Mesodermal cell (in vitro differentiated cells): ENCODE results near the gene SCAF1. TPM values are rescaled to one million over a fixed set of nuclear protein-coding genes. Genes with fewer than 3 reads are reported as not detected.

Experiments
- H3K27ac ChIP-seq: 2 replicates; pipeline ENCODE4 v1.7.0; 2013; ENCODE audit warnings: mild to moderate bottlenecking, low read depth, low read length, moderate library complexity; ENCODE audit not compliant: severe bottlenecking
- H3K36me3 ChIP-seq: 2 replicates; pipeline ENCODE4 v1.7.1; 2013; ENCODE audit warnings: mild to moderate bottlenecking, low read length, moderate library complexity; ENCODE audit not compliant: control insufficient read depth, insufficient read depth
- H3K4me1 ChIP-seq: one replicate; pipeline ENCODE4 v1.7.1; 2013; ENCODE audit warnings: mild to moderate bottlenecking, low read length; ENCODE audit not compliant: insufficient read depth, control insufficient read depth, poor library complexity, severe bottlenecking
- H3K4me3 ChIP-seq: 2 replicates; pipeline ENCODE4 v1.7.0; 2013; ENCODE audit warnings: low read length, control low read depth, mild to moderate bottlenecking; ENCODE audit not compliant: insufficient read depth, poor library complexity, severe bottlenecking; ENCODE audit errors: extremely low read depth
- H3K9me3 ChIP-seq: 2 replicates; pipeline ENCODE4 v1.7.1; 2013; ENCODE audit warnings: mild to moderate bottlenecking, low read length, moderate library complexity; ENCODE audit not compliant: control insufficient read depth
- WGBS, 2 experiments: methylation state at CpG; one replicate each; pipeline ENCODE4 v1.1.5; 2013; ENCODE audit warnings: missing lambda C conversion rate in 2 of 2; ENCODE audit not compliant: insufficient coverage in 2 of 2; 5-methylcytosine and 5-hydroxymethylcytosine counted together
- polyA plus RNA-seq, 2 experiments: library from polyadenylated mRNA; stranded (reverse); fragments of 50-300 nt; gene quantifications; one replicate each; pipeline ENCODE4 v1.2.3, GENCODE V29; 2013

Gene SCAF1, protein sequence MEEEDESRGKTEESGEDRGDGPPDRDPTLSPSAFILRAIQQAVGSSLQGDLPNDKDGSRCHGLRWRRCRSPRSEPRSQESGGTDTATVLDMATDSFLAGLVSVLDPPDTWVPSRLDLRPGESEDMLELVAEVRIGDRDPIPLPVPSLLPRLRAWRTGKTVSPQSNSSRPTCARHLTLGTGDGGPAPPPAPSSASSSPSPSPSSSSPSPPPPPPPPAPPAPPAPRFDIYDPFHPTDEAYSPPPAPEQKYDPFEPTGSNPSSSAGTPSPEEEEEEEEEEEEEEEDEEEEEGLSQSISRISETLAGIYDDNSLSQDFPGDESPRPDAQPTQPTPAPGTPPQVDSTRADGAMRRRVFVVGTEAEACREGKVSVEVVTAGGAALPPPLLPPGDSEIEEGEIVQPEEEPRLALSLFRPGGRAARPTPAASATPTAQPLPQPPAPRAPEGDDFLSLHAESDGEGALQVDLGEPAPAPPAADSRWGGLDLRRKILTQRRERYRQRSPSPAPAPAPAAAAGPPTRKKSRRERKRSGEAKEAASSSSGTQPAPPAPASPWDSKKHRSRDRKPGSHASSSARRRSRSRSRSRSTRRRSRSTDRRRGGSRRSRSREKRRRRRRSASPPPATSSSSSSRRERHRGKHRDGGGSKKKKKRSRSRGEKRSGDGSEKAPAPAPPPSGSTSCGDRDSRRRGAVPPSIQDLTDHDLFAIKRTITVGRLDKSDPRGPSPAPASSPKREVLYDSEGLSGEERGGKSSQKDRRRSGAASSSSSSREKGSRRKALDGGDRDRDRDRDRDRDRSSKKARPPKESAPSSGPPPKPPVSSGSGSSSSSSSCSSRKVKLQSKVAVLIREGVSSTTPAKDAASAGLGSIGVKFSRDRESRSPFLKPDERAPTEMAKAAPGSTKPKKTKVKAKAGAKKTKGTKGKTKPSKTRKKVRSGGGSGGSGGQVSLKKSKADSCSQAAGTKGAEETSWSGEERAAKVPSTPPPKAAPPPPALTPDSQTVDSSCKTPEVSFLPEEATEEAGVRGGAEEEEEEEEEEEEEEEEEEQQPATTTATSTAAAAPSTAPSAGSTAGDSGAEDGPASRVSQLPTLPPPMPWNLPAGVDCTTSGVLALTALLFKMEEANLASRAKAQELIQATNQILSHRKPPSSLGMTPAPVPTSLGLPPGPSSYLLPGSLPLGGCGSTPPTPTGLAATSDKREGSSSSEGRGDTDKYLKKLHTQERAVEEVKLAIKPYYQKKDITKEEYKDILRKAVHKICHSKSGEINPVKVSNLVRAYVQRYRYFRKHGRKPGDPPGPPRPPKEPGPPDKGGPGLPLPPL
- 49.0 TPM for polyA plus RNA-seq (2013, experiment 1 of 2)
- polyA plus RNA-seq (2013, experiment 2 of 2), result 40.9 TPM

DNA sequence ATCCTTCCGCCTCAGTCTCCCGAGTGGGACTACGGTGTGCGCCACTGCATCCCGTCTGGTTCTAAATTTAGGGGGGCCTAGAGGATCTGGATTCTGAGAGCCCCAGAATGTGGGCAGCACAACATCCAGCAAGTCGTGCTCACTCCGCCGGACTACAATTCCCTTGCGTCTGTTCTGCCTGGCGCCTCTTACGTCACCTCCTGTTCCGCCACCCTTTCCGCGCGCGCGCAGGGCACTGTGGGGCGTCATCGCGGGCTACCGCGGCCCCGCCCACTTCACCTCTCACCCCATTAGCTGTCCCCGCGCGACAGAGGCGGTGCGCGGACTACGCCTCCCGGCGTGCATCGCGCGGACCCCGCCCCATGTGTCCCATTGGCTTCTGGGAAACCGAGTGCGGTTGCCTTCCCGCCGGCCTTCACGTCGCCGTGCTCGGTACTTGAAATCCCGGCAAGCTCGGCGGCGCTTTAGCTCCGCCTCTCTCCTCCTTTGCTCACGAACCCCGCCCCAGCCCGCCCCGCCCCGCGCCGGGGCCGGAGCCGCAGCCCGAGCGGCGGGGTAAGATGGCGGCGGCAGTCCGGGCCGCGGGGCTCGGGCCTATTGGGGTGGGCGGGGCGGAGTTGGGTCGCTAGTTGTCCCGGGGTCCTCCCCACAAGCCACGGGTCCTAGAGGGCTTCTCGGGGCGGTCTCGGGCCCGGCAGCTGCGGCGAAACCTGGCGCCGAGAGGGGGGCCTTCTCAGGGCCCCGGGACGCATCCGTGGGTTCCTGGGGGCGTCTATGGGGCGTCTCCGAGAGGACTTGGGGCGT is at the start of gene SCAF1:
Gene SCAF1, plus strand, starts transcription at position 522 of the 804 bp plus-strand sequence. CDS start 2,818 bp downstream, outside the sequence.
- Histone ChIP-seq H3K4me3 (peak within 1 kb of the TSS; percentile 99), H3K27ac (peak within 1 kb of the TSS; percentile 100), H3K9me3 (no peaks in the 10 kb centered on the region), H3K36me3 (peaks cover 28% of the 10 kb centered on the region), H3K4me1 (peaks cover 34% of the 10 kb centered on the region)
- 0 to 1% methylated on average over 55 to 59 of the region's 87 CpGs for WGBS, 2 experiments

DNA sequence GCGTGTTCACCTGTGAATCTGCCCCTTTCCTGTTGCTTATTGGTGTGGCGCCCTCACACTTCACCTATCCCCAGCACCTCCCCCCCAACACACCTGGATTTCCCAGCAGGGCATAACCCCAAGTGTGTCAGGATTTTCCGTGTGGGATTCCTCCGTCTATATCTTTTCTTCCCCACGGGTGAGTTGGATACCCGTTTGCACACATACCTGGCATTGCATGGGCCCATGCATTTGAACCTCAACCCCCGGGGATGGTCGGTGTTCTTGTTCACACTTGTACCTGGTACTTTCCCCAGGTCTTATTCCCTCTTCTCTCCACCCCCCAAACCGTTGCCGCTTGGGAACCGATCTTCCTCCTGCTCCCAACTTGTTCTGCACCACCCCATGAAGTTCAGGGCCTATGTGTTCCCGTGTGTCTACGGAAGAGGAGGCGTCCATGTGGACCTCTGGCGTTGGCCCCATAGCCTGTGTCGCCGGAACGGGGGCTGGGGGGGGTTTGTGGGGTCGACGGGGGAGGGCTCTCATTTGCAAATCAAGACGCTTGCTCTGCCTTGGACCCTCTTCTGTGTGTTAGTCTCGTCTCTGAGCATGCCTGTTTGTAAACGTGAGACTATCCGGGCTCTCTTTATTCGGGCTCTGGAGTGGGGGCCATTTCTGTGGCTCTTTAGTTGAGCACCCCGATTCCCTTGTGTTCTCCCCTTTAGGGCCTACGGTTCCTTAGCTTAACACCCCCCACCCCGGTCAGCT is 49.4 kb upstream of the SCAF1 start:
- Histone ChIP-seq H3K36me3 (peaks cover 39% of the 10 kb centered on the region), H3K4me3 (peak overlapping the region; percentile 93), H3K9me3 (no peaks in the 10 kb centered on the region), H3K27ac (peak overlapping the region; percentile 72), H3K4me1 (peaks cover 5% of the 10 kb centered on the region)
- 1 to 3% methylated on average over 17 to 26 of the region's 28 CpGs for WGBS, 2 experiments

DNA sequence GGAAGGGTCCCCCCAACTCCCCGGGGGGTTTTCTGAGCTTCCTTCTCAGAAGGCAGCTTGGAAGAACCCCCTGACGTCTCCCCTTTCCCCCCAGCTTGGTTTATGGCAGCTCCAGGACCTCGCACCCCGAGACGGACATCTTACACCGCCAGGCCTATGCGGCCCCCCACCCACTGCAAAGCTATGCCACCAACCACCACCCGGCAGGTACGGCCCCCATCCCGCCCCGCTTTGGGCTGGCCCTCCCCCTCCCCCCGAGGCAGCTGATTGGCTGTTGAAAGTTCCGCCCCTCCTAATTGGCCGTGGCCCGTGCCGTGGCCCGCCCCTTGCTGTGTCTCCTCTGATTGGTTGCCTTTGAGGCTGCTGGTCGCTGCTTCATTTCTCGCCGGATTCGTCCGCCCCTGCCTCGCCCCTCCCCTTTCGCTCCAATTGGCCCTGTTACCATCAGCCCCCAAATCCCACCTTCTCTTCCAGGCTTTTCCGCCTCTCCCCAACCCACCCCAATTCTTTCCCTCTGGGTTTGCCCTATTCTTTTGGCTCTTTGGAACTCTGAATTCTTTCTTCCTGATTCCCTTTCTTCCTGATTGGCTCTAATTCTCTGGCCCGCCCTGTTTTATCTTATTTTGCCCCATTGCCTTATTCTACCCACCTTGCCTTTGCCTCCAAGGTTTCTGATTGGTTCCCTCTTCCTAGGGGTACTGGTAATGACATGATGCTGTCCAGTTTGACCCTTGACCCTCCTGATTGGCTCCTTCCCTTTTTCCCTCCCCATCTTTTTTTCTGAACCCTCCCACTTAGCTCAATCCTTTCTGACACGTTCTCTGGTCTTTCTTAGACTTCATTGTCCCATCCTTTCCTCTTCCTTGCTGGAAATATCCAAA is 48.5 kb upstream of the SCAF1 start:
- 11 to 14% methylated on average over 16 to 21 of the region's 27 CpGs for WGBS, 2 experiments
- H3K4me1 ChIP-seq, result peaks cover 5% of the 10 kb centered on the region
- H3K4me3 ChIP-seq, result peak overlapping the region; percentile 93
- peak overlapping the region; percentile 72 for H3K27ac ChIP-seq
- peaks cover 47% of the 10 kb centered on the region for H3K36me3 ChIP-seq
- no peaks in the 10 kb centered on the region for H3K9me3 ChIP-seq

- Histone ChIP-seq H3K9me3 (no peaks in the 10 kb centered on the region), H3K36me3 (peaks cover 56% of the 10 kb centered on the region), H3K27ac (no peak overlapping the region), H3K4me1 (peaks cover 5% of the 10 kb centered on the region), H3K4me3 (no peak overlapping the region)
- 96% methylated on average over 28 to 35 of the region's 35 CpGs for WGBS, 2 experiments
Measured at GRCh38 chr19:49594157-49594992, 47.6 kb upstream of the SCAF1 start.

- Histone ChIP-seq H3K4me3 (no peak overlapping the region), H3K9me3 (no peaks in the 10 kb centered on the region), H3K4me1 (peaks cover 5% of the 10 kb centered on the region), H3K27ac (no peak overlapping the region), H3K36me3 (peaks cover 64% of the 10 kb centered on the region)
- 92 to 95% methylated on average over 21 to 25 of the region's 35 CpGs for WGBS, 2 experiments
Measured at GRCh38 chr19:49594993-49595818, 46.8 kb upstream of the SCAF1 start.

- no peak overlapping the region for H3K27ac ChIP-seq
- H3K9me3 ChIP-seq, result no peaks in the 10 kb centered on the region
- H3K36me3 ChIP-seq, result peaks cover 68% of the 10 kb centered on the region
- no peak overlapping the region for H3K4me3 ChIP-seq
- H3K4me1 ChIP-seq, result peaks cover 5% of the 10 kb centered on the region
- WGBS, 2 experiments, result 89 to 94% methylated on average over 22 to 32 of the region's 32 CpGs
Measured at GRCh38 chr19:49595819-49596404, 46.1 kb upstream of the SCAF1 start.

GRCh38 chr19:49596407-49596806 is 45.6 kb upstream of the SCAF1 start:
- no peak overlapping the region for H3K27ac ChIP-seq
- 93 to 97% methylated on average over 10 to 13 of the region's 15 CpGs for WGBS, 2 experiments

More at GRCh38 chr19:49596407-49596806, 45.6 kb upstream of the SCAF1 start:
- Histone ChIP-seq H3K4me1 (peaks cover 5% of the 10 kb centered on the region), H3K36me3 (peaks cover 73% of the 10 kb centered on the region), H3K9me3 (no peaks in the 10 kb centered on the region), H3K4me3 (no peak overlapping the region)
